GM21515 (cell line): Measurements from ENCODE around the gene CD79B.
"Not testable (repeated sequence)": the region's sequence is repeated elsewhere in the genome, so short reads cannot be mapped to it uniquely, and the experiment has no call there.

Experiments
- ATAC-seq: cut with Tn5 transposase; IDR thresholded peaks from one replicate; pipeline ENCODE4 v1.9.1; 2021; ENCODE audit not compliant: unreplicated experiment

The CD79B gene

GRCh38 chr17:63934183-63935112 is 2.3 kb upstream of the CD79B start:
- no peak for ATAC-seq

- ATAC-seq: no peak
These were observed 1.5 kb upstream of the CD79B start for GRCh38 chr17:63933598-63933997.

- peak; percentile 8 for ATAC-seq
These were observed 590 bp upstream of the CD79B start for GRCh38 chr17:63932721-63933120.

- ATAC-seq: peak; percentile 51
These were observed 1.1 kb downstream of the CD79B start for GRCh38 chr17:63930951-63931575.

GRCh38 chr17:63929860-63930766 is 2.0 kb downstream of the CD79B start:
- no peak for ATAC-seq

- ATAC-seq: no peak
These were observed 3.0 kb downstream of the CD79B start for GRCh38 chr17:63928966-63929695.

GRCh38 chr17:63928172-63928666 is 3.9 kb downstream of the CD79B start:
- ATAC-seq: no peak

GRCh38 chr17:63927464-63928171 is 4.5 kb downstream of the CD79B start:
- ATAC-seq: no peak

GRCh38 chr17:63926164-63926563 is 6.0 kb downstream of the CD79B start:
- ATAC-seq: no peak

GRCh38 chr17:63925615-63926014 is 6.5 kb downstream of the CD79B start:
- ATAC-seq: no peak

GRCh38 chr17:63922402-63922801 is 9.7 kb downstream of the CD79B start:
- peak; percentile 37 for ATAC-seq

- ATAC-seq: not testable (repeated sequence)
These were observed 11.4 kb downstream of the CD79B start for GRCh38 chr17:63920779-63921178.

- ATAC-seq: not testable (repeated sequence)
These were observed 12.1 kb downstream of the CD79B start for GRCh38 chr17:63920050-63920449.

GRCh38 chr17:63919311-63919723 is 12.8 kb downstream of the CD79B start:
- ATAC-seq: peak; percentile 67

- ATAC-seq: not testable (repeated sequence)
These were observed 13.3 kb downstream of the CD79B start, which contains the start of gene GH1 for GRCh38 chr17:63918789-63919305. Gene GH1 (minus strand): TSS chr17:63918839. CDS start chr17:63918776, 63 bp downstream.

- ATAC-seq: no peak
These were observed 13.8 kb downstream of the CD79B start for GRCh38 chr17:63918305-63918704.

- ATAC-seq: no peak
These were observed 14.5 kb downstream of the CD79B start for GRCh38 chr17:63917646-63918045.

- ATAC-seq: not testable (repeated sequence)
These were observed 14.9 kb downstream of the CD79B start for GRCh38 chr17:63917206-63917605.

GRCh38 chr17:63916566-63917185 is 15.5 kb downstream of the CD79B start:
- no peak for ATAC-seq
